NCI-H526 treated with DMSO at 0.1 percent for 48 hours (cell line): ENCODE data around the gene PIP5K1B.

Source experiments
- DNase-seq: peaks from one replicate; lab custom pipeline; 2025; lab: John Stamatoyannopoulos, UW

The PIP5K1B gene

GRCh38 chr9:68739621-68740174 lies 34.7 kb downstream of the PIP5K1B start:
- peak; percentile 5 for DNase-seq

- peak; percentile 90 for DNase-seq
Observed at GRCh38 chr9:68740561-68740960, 35.5 kb downstream of the PIP5K1B start.

GRCh38 chr9:68741234-68741633 lies 36.2 kb downstream of the PIP5K1B start:
- DNase-seq, result no peak

GRCh38 chr9:68741704-68742332 lies 36.8 kb downstream of the PIP5K1B start:
- DNase-seq, result no peak

- DNase-seq, result no peak
Observed at GRCh38 chr9:68742333-68742730, 37.3 kb downstream of the PIP5K1B start.

GRCh38 chr9:68744426-68744825 lies 39.4 kb downstream of the PIP5K1B start:
- DNase-seq, result no peak

GRCh38 chr9:68746525-68746924 lies 41.5 kb downstream of the PIP5K1B start:
- DNase-seq, result no peak

GRCh38 chr9:68747043-68747533 lies 42.0 kb downstream of the PIP5K1B start:
- DNase-seq, result no peak

- no peak for DNase-seq
Observed at GRCh38 chr9:68749135-68749534, 44.1 kb downstream of the PIP5K1B start.

- DNase-seq, result no peak
Observed at GRCh38 chr9:68749579-68750159, 44.6 kb downstream of the PIP5K1B start.

- no peak for DNase-seq
Observed at GRCh38 chr9:68750255-68750654, 45.2 kb downstream of the PIP5K1B start.

GRCh38 chr9:68750786-68751185 lies 45.7 kb downstream of the PIP5K1B start:
- peak; percentile 43 for DNase-seq

- no peak for DNase-seq
Observed at GRCh38 chr9:68751556-68751955, 46.5 kb downstream of the PIP5K1B start.

- DNase-seq, result no peak
Observed at GRCh38 chr9:68755051-68755450, 50.0 kb downstream of the PIP5K1B start.

GRCh38 chr9:68755752-68756151 lies 50.7 kb downstream of the PIP5K1B start:
- no peak for DNase-seq

- DNase-seq, result no peak
Observed at GRCh38 chr9:68759981-68760673, 55.1 kb downstream of the PIP5K1B start.

GRCh38 chr9:68760674-68761333 lies 55.8 kb downstream of the PIP5K1B start:
- no peak for DNase-seq

- no peak for DNase-seq
Observed at GRCh38 chr9:68762570-68762969, 57.5 kb downstream of the PIP5K1B start.

GRCh38 chr9:68763104-68763503 lies 58.1 kb downstream of the PIP5K1B start:
- DNase-seq, result no peak

- no peak for DNase-seq
Observed at GRCh38 chr9:68768619-68769018, 63.6 kb downstream of the PIP5K1B start.

GRCh38 chr9:68769852-68770251 lies 64.8 kb downstream of the PIP5K1B start:
- no peak for DNase-seq

- DNase-seq, result no peak
Observed at GRCh38 chr9:68771376-68771775, 66.3 kb downstream of the PIP5K1B start.
